Body of pancreas (tissue), 4 donors: ENCODE results near the gene TAF5L. TPM values are rescaled to one million over a fixed set of nuclear protein-coding genes. Genes with fewer than 3 reads are reported as not detected.

Experiments used
- ATAC-seq: fragments of 150-250 bp; one replicate; pipeline ENCODE4 v1.9.1; 2016
- DNase-seq, 4 donors: peaks; one replicate each; pipeline ENCODE4 v3.0.0-alpha.2; 2019
- H3K27ac ChIP-seq, 4 donors: fragments of 200-600 bp; sonication (generic); 1 replicate in 3 of 4; 2 replicates in 1 of 4; pipeline versions ENCODE4 v1.5.1 to v1.6.1; 2016 to 2019; ENCODE audit warnings: mild to moderate bottlenecking in 1 of 4, mixed read lengths in 1 of 4, moderate library complexity in 1 of 4
- H3K27me3 ChIP-seq, 2 donors: fragments of 200-600 bp; sonication (generic); one replicate each; pipeline ENCODE4 v1.6.0; 2016; ENCODE audit warnings: mild to moderate bottlenecking in 1 of 2
- H3K36me3 ChIP-seq, 2 donors: fragments of 200-600 bp; sonication (generic); replicated peaks in 1 of 2; 2 replicates each; pipeline ENCODE4 v1.5.1; 2016; ENCODE audit warnings: low read depth in 2 of 2; ENCODE audit not compliant: insufficient read depth in 1 of 2
- H3K4me1 ChIP-seq: fragments of 200-600 bp; sonication (generic); one replicate; pipeline ENCODE4 v1.6.0; 2016
- H3K4me3 ChIP-seq, 2 donors: fragments of 200-600 bp; sonication (generic); 1 replicate in 1 of 2; 2 replicates in 1 of 2; pipeline ENCODE4 v1.5.1; 2016 to 2019
- H3K9me3 ChIP-seq, 3 donors: fragments of 200-600 bp; sonication (generic); 1 replicate in 2 of 3; 2 replicates in 1 of 3; pipeline ENCODE4 v1.5.1; 2016
- CTCF ChIP-seq, 7 experiments: fragments of 450-650 bp in 4 of 7; fragments of 200-600 bp in 3 of 7; sonication (generic) in 3 of 7; IDR thresholded peaks; one replicate each; pipeline ENCODE4 v1.5.1; 2016 to 2019; ENCODE audit warnings: antibody characterized with exemption in 7 of 7
- POLR2A ChIP-seq, 3 donors: fragments of 450-650 bp; IDR thresholded peaks; one replicate each; pipeline ENCODE4 v1.6.1; 2016; ENCODE audit warnings: antibody characterized with exemption in 3 of 3, mild to moderate bottlenecking in 2 of 3
- WGBS, 2 donors: methylation state at CpG; one replicate each; pipeline ENCODE4 v1.1.5; 2017; 5-methylcytosine and 5-hydroxymethylcytosine counted together
- intact Hi-C: fragments of 100-400 bp; cut with DNase I; formaldehyde crosslinking; loops from one replicate; pipeline ENCODE4 v1.15.1; 2023
- total RNA-seq, 2 donors: library from RNA; depleted of rRNA; stranded (reverse); fragments of >200 nt; gene quantifications; one replicate each; pipeline ENCODE4 v1.1.0, GENCODE V29; 2016

The TAF5L gene
- total RNA-seq, 2 donors from 2014 or later: 4.6 to 6.2 TPM

GRCh38 chr1:229570891-229571516 lies 54.9 kb downstream of the TAF5L start:
- DNase-seq: peak in 2 of 4 donors; percentile 28 to 53
- Histone ChIP-seq H3K27me3 (no peaks in the 10 kb centered on the region), H3K4me3 (no peak overlapping the region), H3K9me3 (no peaks in the 10 kb centered on the region), H3K36me3 (no peaks in the 10 kb centered on the region), H3K27ac (peak overlapping the region in 2 of 4 donors; percentile 27 to 31), H3K4me1 (peaks cover 10% of the 10 kb centered on the region)
- TF ChIP-seq CTCF (IDR thresholded peaks at IDR 0.05) (no peak), POLR2A (IDR thresholded peaks at IDR 0.05) (no peak)
- WGBS, 2 donors: 9 to 14% methylated on average over 2 of the region's 2 CpGs
- no peak for ATAC-seq
- intact Hi-C loops: no loop called here

- DNase-seq (no peak), ATAC-seq (no peak)
- TF ChIP-seq POLR2A (IDR thresholded peaks at IDR 0.05): no peak
- no peak for TF ChIP-seq CTCF (IDR thresholded peaks at IDR 0.05)
- intact Hi-C loops: no loop called here
- H3K27ac ChIP-seq: peak overlapping the region in 1 of 4 donors; percentile 27
- H3K4me1 ChIP-seq: peaks cover 10% of the 10 kb centered on the region
- no peaks in the 10 kb centered on the region for H3K27me3 ChIP-seq
- H3K4me3 ChIP-seq: no peak overlapping the region
- WGBS, 2 donors: 58 to 67% methylated on average over 20 of the region's 20 CpGs
- H3K9me3 ChIP-seq: no peaks in the 10 kb centered on the region
- H3K36me3 ChIP-seq: no peaks in the 10 kb centered on the region
Observed at GRCh38 chr1:229570305-229570704, 55.6 kb downstream of the TAF5L start.

- H3K9me3 ChIP-seq: no peaks in the 10 kb centered on the region
- no peak overlapping the region for H3K27ac ChIP-seq
- no peak for ATAC-seq
- TF ChIP-seq POLR2A (IDR thresholded peaks at IDR 0.05) (no peak), CTCF (IDR thresholded peaks at IDR 0.05) (no peak)
- WGBS, 2 donors: 58 to 70% methylated on average over 13 of the region's 13 CpGs
- intact Hi-C loops: loop anchor here (10.0 kb wide), 1 partner anchor 58 kb away; the partner anchor contains the start of genes TAF5L and URB2
- H3K36me3 ChIP-seq: no peaks in the 10 kb centered on the region
- H3K27me3 ChIP-seq: no peaks in the 10 kb centered on the region
- H3K4me3 ChIP-seq: no peak overlapping the region
- DNase-seq: peak in 1 of 4 donors; percentile 28
- H3K4me1 ChIP-seq: peaks cover 16% of the 10 kb centered on the region
Observed at GRCh38 chr1:229567109-229567868, 58.6 kb downstream of the TAF5L start.

- peak overlapping the region in 1 of 4 donors; percentile 11 for H3K27ac ChIP-seq
Observed at GRCh38 chr1:229563701-229564100, 62.2 kb downstream of the TAF5L start.

More at GRCh38 chr1:229563701-229564100, 62.2 kb downstream of the TAF5L start:
- H3K27me3 ChIP-seq: no peaks in the 10 kb centered on the region
- intact Hi-C loops: loop anchor here (10.0 kb wide), 1 partner anchor 61 kb away; the partner anchor contains the start of genes TAF5L and URB2
- 26 to 32% methylated on average over 5 of the region's 5 CpGs for WGBS, 2 donors
- TF ChIP-seq CTCF (IDR thresholded peaks at IDR 0.05): no peak
- peak in 1 of 3 donors; percentile 13 for TF ChIP-seq POLR2A (IDR thresholded peaks at IDR 0.05)
- ATAC-seq: peak; percentile 17
- H3K4me1 ChIP-seq: peaks cover 12% of the 10 kb centered on the region
- no peaks in the 10 kb centered on the region for H3K9me3 ChIP-seq
- H3K4me3 ChIP-seq: no peak overlapping the region
- no peaks in the 10 kb centered on the region for H3K36me3 ChIP-seq
- peak; percentile 33 to 69 (median 52) for DNase-seq
